NCI-H146 treated with DMSO at 0.1 percent for 48 hours (cell line): ENCODE results near the gene FLVCR1.
"Not testable (repeated sequence)": the region's sequence is repeated elsewhere in the genome, so short reads cannot be mapped to it uniquely, and the experiment has no call there.

Source experiments
- DNase-seq: peaks from one replicate; lab custom pipeline; 2025; ENCODE audit not compliant: unreplicated experiment; lab: John Stamatoyannopoulos, UW

FLVCR1 gene

DNA sequence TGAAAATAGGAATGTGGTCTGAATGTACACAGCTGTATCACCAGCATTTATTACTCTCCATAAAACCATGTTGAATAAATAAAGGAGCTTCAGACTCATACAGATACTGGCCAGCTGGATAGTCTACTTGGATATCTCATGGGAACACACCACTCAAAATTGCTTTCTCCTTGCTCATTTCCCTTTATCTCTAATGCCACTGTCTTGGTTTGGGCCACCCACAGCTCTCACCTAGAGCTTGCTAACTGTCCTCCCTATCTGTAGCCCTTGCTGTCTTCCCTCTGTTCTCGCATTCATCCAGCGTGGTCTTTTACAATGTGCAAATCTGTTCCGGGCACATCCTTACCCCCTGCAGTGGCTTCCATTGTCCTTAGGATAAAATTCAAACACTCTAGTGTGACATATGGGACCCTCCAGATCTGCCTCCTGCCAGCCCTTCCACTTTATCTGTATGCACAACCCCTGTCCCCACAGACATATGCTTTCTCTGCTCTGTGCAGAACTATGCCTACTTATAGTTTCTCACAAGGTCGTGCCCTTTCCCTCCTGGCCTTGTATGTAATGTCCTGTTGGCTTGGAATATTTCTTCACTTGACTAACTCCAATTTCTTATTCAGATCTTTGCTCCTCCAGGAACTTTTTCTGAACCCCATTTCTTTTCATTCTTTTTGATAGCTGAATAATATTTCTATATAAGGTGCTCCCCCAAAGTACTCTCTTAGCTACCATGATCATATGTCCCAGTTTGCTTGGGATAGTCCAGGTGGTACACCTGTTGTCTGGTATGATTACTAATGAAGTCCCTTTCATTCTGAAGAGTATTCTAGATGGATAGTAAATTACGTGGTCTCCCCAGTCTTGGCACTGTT is 2.9 kb downstream of the FLVCR1 start:
- peak; percentile 22 for DNase-seq

- no peak for DNase-seq
These were observed 4.1 kb downstream of the FLVCR1 start for GRCh38 chr1:212862111-212862690.

- not testable (repeated sequence) for DNase-seq
These were observed 5.3 kb downstream of the FLVCR1 start for GRCh38 chr1:212863345-212863744.

DNA sequence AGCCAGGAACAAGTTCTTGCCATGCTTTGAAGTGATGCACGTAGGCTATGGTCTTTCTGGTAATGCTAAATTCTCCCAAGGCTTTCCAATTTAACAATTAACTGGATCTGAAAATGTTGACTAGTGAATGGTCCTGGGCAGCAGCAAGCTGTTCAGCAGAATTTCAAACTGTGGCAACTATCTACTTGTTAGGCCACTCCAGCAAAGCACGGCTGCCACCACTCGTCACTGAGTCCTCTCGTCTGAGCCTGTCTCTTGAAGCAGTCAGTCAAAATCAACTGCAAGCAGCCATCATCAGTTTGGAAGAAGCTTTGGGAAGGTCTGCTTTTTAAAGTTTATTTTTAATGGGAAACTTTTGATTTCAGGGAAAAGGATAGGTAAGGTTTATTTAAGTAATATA is 6.1 kb downstream of the FLVCR1 start:
- DNase-seq = no peak

GRCh38 chr1:212867192-212867591 is 9.1 kb downstream of the FLVCR1 start:
- DNase-seq = no peak

GRCh38 chr1:212871976-212872375 is 13.9 kb downstream of the FLVCR1 start:
- no peak for DNase-seq

GRCh38 chr1:212873518-212873917 is 15.4 kb downstream of the FLVCR1 start:
- no peak for DNase-seq

DNA sequence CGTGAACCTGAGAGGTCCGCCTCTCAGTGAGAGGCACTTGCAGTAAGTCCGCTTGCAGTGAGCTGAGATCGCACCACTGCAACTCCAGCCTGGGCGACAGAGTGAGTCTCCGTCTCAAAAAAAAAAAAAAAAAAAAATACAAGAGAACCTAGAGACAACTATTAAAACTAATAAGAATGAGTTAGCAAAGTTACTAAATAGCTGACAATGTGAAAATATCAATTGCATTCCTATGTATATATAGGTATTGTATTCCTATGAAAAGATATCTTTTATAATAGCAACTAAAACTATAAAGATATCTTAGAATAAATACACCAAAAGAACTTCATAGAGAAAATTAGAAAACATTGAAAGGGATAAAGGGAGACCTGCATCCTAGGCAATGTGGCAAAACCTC is 20.3 kb downstream of the FLVCR1 start:
- DNase-seq = no peak

- no peak for DNase-seq
These were observed 22.0 kb downstream of the FLVCR1 start for GRCh38 chr1:212879947-212880690.

DNA sequence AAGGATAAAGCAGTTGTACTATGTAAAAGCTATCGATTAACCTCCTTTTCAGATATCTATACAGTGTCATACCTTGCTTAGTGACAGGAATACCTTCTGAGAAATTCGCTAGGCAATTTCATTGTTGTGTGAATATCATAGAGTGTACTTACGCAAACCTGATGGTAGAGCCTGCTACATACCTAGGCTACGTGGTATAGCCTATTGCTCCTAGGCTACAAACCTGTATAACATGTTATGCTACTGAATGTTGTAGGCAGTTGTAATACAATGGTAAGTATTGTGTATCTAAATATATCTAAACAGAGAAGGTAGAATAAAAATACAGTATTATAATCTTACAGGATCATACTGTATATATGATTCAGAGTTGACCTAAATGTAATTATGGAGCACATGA is 26.5 kb downstream of the FLVCR1 start:
- DNase-seq = no peak

DNA sequence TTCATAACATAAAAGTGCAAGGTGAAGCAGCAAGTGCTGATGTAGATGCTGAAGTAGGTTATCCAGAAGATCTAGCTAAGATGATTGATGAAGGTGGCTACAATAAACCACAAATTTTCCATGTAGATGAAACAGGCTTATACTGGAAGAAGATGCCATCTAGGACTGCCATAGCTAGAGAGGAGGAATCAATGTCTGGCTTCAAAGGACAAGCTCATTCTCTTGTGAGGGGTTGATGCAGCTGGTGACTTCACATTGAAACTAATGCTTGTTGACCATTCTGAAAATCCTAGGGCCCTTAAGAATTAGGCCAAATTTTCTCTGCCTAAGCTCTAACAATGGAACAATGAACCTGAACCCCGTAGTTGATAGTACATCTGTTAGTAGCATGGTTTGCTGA is 34.0 kb downstream of the FLVCR1 start:
- DNase-seq = no peak

DNA sequence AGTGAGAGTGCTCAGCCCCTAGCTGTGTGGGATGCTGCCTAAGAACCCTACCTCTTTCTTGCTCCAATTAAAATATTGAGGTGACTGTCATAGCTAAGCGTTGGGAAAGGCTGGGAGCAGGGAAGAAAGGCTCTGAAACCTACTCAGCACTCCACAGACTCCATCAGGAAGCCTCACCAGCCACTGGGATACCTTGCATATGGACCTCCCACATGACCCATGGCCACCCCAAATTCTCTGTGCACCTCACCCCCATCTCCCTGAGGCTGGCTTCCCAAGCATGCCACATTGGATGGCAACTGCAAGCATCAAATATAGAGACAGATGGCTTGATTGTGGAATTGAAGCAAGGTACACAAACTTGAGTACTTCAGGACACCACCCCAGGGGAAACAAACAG is 41.8 kb downstream of the FLVCR1 start:
- DNase-seq = no peak

DNA sequence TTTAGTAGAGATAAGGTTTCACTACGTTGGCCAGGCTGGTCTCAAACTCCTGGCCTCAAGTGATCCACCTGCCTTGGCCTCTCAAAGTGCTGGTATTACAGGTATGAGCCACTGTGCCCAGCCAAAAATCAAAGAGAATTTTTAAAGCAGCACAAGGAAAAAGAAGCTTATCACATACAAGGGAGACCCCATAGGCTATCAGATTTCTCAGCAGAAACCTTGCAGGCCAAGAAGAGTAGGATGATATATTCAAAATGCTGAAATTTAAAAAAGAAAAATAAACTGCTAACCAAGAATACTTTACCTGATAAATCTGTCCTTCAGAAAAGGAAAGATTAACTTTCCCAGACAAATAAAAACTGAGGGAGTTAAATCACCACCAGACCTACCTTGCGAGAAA is 43.2 kb downstream of the FLVCR1 start:
- DNase-seq = no peak

- DNase-seq = no peak
These were observed 44.0 kb downstream of the FLVCR1 start for GRCh38 chr1:212902054-212902453.

DNA sequence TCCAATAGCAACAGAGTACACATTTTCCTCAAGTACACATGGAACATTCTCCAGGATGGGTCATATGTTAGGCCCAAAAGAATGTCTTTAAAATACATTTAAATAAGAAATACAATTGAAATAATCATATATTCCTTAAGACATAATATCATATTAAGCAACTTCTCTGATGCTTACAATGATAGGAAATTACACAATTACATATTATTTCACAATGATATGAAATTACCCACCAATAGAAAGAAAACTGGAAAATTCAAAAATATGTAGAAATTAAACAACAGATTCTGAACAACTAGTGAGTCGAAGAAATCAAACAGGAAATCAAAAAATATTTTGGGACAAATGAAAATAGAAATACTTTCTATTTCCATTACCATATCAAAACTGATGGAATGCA is 45.6 kb downstream of the FLVCR1 start:
- no peak for DNase-seq

- DNase-seq = not testable (repeated sequence)
These were observed 50.0 kb downstream of the FLVCR1 start for GRCh38 chr1:212908071-212908470.

DNA sequence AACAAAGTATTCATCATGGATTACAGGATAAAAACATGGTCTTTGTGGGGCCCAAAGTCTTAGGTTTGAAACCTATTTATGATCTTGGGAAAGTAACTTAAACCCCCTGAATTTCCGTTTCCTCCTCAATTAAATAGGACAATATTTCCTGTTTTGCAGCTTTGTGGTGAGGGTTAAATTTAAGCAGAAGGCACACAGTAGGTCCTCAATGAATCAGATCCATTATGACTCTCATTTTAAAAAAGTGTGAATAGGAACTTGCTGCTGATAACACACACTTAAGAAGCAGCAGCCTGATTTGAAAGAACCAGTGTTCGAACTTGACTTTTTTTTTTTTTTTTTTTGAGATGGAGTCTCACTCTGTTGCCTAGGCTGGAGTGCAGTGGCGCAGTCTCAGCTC is 50.9 kb downstream of the FLVCR1 start:
- DNase-seq = no peak

- no peak for DNase-seq
These were observed 51.6 kb downstream of the FLVCR1 start for GRCh38 chr1:212909652-212910063.

- DNase-seq = not testable (repeated sequence)
These were observed 52.1 kb downstream of the FLVCR1 start for GRCh38 chr1:212910213-212910612.

GRCh38 chr1:212913638-212914037 is 55.6 kb downstream of the FLVCR1 start:
- not testable (repeated sequence) for DNase-seq

DNA sequence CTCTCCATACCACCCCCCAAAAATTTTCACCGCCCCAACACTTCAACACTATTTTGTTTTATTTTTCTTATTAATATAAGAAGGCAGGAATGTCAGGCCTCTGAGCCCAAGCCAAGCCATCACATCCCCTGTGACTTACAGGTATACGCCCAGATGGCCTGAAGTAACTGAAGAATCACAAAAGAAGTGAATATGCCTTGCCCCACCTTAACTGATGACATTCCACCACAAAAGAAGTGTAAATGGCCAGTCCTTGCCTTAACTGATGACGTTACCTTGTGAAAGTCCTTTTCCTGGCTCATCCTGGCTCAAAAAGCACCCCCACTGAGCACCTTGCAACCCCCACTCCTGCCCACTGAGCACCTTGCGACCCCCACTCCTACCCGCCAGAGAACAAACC is 56.0 kb downstream of the FLVCR1 start:
- DNase-seq = not testable (repeated sequence)

GRCh38 chr1:212914789-212915188 is 56.7 kb downstream of the FLVCR1 start:
- DNase-seq = no peak
